ENCODE data around the gene CYS1. TPM values are rescaled to one million over a fixed set of nuclear protein-coding genes. Genes with fewer than 3 reads are reported as not detected.
"Not testable (repeated sequence)": the region's sequence is repeated elsewhere in the genome, so short reads cannot be mapped to it uniquely, and the experiment has no call there.

The CYS1 gene
- total RNA-seq, 1 experiment from 2014 or later, result 1.2 TPM

DNA sequence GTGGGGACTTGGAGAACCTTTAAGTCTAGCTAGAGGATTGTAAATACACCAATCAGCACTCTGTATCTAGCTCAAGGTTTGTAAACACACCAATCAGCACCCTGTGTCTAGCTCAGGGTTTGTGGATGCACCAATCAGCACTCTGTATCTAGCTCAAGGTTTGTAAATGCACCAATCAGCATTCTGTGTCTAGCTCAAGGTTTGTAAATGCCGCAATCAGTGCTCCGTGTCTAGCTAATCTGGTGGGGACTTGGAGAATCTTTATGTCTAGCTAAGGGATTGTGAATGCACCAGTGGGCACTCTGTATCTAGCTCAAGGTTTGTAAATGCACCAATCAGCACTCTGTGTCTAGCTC lies 11.7 kb upstream of the CYS1 start:
- not testable (repeated sequence) for H3K9me3 Mint-ChIP-seq; H3K36me3 Mint-ChIP-seq; ATAC-seq; H3K27me3 Mint-ChIP-seq (ENCODE audit: low read depth); H3K4me3 Mint-ChIP-seq; H3K27ac Mint-ChIP-seq; DNase-seq (ENCODE audit: low spot score)
- POLR2A ChIA-PET, result interaction anchor here (1.1 kb wide), 1 partner anchor 11 kb away, joined by 5 read pairs; no protein-coding TSS in a partner anchor
- peaks cover 31% of the 10 kb centered on the region for H3K4me1 Mint-ChIP-seq
- peak; percentile 56 for TF ChIP-seq NFYB (CRISPR knock-in tag; conservative IDR thresholded peaks at IDR 0.05; ENCODE audit: low read depth)
- CTCF ChIA-PET, result interaction anchor here (0.6 to 6.9 kb wide), 8 partner anchors 12 to 343 kb away, joined by 3 to 68 read pairs (median 4); partner anchors contain the start of gene CYS1

DNA sequence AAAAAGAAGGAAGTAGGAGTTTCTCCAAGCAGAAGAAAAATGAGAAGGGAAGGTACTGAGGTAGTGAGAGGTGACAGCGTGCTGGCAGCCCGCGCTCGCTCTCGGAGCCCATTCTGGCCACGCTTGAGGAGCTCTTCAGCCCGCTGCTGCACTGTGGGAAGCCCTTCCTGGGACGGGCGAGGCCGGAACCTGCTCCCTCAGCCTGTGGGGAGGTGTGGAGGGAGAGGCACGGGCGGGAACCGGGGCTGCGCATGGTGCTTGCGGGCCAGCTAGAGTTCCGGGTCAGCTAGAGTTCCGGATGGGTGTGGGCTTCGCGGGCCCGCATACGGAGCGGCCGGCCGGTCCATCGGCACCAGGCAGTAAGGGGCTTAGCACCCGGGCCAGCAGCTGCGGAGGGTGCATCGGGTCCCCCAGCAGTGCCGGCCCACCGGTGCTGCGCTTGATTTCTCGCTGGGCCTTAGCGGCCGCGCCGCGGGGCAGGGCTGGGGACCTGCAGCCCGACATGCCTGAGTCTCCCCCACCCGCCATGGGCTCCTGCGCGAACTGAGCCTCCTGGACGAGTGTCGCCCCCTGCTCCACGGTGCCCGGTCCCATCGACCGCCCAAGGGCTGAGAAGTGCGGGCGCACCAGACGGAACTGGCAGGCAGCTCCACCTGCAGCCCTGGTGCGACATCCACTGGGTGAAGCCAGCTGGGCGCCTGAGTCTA lies 11.1 kb upstream of the CYS1 start:
- Mint-ChIP-seq H3K4me1 (peaks cover 28% of the 10 kb centered on the region), H3K4me3 (no peak overlapping the region), H3K9me3 (peaks cover 10% of the 10 kb centered on the region), H3K27me3 (ENCODE audit: low read depth) (peaks cover 8% of the 10 kb centered on the region), H3K27ac (0 out of 2 replicates have a peak overlapping the region, but pooled peaks have one; percentile 63), H3K36me3 (no peaks in the 10 kb centered on the region)
- DNase-seq (ENCODE audit: low spot score) (peak; percentile 19), ATAC-seq (no peak)
- CTCF ChIA-PET, result interaction anchor here (1.1 to 6.9 kb wide), 6 partner anchors 12 to 278 kb away, joined by 3 to 68 read pairs (median 4); partner anchors contain the start of gene CYS1
- POLR2A ChIA-PET, result interaction anchor here (1.1 kb wide), 1 partner anchor 10 kb away, joined by 5 read pairs; no protein-coding TSS in a partner anchor
- TF ChIP-seq, protein P1, sequence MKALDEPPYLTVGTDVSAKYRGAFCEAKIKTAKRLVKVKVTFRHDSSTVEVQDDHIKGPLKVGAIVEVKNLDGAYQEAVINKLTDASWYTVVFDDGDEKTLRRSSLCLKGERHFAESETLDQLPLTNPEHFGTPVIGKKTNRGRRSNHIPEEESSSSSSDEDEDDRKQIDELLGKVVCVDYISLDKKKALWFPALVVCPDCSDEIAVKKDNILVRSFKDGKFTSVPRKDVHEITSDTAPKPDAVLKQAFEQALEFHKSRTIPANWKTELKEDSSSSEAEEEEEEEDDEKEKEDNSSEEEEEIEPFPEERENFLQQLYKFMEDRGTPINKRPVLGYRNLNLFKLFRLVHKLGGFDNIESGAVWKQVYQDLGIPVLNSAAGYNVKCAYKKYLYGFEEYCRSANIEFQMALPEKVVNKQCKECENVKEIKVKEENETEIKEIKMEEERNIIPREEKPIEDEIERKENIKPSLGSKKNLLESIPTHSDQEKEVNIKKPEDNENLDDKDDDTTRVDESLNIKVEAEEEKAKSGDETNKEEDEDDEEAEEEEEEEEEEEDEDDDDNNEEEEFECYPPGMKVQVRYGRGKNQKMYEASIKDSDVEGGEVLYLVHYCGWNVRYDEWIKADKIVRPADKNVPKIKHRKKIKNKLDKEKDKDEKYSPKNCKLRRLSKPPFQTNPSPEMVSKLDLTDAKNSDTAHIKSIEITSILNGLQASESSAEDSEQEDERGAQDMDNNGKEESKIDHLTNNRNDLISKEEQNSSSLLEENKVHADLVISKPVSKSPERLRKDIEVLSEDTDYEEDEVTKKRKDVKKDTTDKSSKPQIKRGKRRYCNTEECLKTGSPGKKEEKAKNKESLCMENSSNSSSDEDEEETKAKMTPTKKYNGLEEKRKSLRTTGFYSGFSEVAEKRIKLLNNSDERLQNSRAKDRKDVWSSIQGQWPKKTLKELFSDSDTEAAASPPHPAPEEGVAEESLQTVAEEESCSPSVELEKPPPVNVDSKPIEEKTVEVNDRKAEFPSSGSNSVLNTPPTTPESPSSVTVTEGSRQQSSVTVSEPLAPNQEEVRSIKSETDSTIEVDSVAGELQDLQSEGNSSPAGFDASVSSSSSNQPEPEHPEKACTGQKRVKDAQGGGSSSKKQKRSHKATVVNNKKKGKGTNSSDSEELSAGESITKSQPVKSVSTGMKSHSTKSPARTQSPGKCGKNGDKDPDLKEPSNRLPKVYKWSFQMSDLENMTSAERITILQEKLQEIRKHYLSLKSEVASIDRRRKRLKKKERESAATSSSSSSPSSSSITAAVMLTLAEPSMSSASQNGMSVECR (CRISPR knock-in tag; IDR thresholded peaks at IDR 0.05; ENCODE audit: borderline replicate concordance), result no peak
- no peak for TF ChIP-seq ZNF671 (CRISPR knock-in tag; IDR thresholded peaks at IDR 0.05)
- TF ChIP-seq CREB1 (CRISPR knock-in tag; IDR thresholded peaks at IDR 0.05), result no peak
- TF ChIP-seq, protein P2, sequence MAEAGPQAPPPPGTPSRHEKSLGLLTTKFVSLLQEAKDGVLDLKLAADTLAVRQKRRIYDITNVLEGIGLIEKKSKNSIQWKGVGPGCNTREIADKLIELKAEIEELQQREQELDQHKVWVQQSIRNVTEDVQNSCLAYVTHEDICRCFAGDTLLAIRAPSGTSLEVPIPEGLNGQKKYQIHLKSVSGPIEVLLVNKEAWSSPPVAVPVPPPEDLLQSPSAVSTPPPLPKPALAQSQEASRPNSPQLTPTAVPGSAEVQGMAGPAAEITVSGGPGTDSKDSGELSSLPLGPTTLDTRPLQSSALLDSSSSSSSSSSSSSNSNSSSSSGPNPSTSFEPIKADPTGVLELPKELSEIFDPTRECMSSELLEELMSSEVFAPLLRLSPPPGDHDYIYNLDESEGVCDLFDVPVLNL (CRISPR knock-in tag; IDR thresholded peaks at IDR 0.05; ENCODE audit: borderline replicate concordance, low read depth), result no peak
- TF ChIP-seq GABPB1 (CRISPR knock-in tag; IDR thresholded peaks at IDR 0.05), result no peak
- TF ChIP-seq, protein P3, sequence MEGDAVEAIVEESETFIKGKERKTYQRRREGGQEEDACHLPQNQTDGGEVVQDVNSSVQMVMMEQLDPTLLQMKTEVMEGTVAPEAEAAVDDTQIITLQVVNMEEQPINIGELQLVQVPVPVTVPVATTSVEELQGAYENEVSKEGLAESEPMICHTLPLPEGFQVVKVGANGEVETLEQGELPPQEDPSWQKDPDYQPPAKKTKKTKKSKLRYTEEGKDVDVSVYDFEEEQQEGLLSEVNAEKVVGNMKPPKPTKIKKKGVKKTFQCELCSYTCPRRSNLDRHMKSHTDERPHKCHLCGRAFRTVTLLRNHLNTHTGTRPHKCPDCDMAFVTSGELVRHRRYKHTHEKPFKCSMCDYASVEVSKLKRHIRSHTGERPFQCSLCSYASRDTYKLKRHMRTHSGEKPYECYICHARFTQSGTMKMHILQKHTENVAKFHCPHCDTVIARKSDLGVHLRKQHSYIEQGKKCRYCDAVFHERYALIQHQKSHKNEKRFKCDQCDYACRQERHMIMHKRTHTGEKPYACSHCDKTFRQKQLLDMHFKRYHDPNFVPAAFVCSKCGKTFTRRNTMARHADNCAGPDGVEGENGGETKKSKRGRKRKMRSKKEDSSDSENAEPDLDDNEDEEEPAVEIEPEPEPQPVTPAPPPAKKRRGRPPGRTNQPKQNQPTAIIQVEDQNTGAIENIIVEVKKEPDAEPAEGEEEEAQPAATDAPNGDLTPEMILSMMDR (IDR thresholded peaks at IDR 0.05), result no peak
- no peak for TF ChIP-seq CREM (CRISPR knock-in tag; IDR thresholded peaks at IDR 0.05)
- no peak for TF ChIP-seq TEAD1 (CRISPR knock-in tag; IDR thresholded peaks at IDR 0.05)
- no peak for TF ChIP-seq RELA (CRISPR knock-in tag; IDR thresholded peaks at IDR 0.05; ENCODE audit: borderline replicate concordance)
- TF ChIP-seq ZNF263 (CRISPR knock-in tag; IDR thresholded peaks at IDR 0.05; ENCODE audit: low read depth), result no peak

DNA sequence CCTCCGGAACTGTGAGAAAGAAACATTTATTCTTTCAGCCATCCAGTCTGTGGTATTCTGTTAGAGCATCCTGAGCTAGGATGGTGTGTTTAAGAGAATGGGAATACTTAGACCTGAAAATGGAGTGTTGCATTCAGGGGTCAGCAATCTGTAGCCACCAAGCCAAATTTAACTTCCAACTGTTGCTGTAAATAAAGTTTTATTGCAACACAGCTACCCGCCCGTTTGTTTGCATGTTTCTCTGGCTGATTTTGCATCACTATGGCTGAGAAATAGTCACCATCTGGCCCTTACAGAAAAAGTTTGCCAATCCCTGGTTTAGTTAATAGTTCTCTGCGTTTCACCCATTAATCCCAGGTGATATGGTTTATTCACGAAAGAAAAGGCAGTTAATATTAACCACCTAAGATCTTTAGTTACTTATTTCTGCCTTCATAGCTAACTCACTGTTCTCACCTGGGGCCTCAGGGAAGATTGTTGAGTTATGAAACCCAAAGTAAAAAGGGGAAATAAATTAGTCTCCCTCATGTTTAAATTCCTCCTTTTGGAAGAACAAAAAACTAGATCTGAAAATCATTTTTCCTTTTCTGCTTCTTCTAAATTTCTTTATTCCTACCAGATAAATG lies 9.5 kb upstream of the CYS1 start:
- POLR2A ChIA-PET, result no interaction called here
- no peak for ATAC-seq
- peaks cover 12% of the 10 kb centered on the region for H3K4me1 Mint-ChIP-seq

More for the DNA sequence above, 9.5 kb upstream of the CYS1 start:
- Mint-ChIP-seq H3K36me3 (no peaks in the 10 kb centered on the region), H3K4me3 (no peak overlapping the region), H3K27me3 (ENCODE audit: low read depth) (peaks cover 8% of the 10 kb centered on the region), H3K27ac (no peak overlapping the region), H3K9me3 (peaks cover 10% of the 10 kb centered on the region)
- no peak for DNase-seq (ENCODE audit: low spot score)
- TF ChIP-seq ZNF138 (CRISPR knock-in tag; conservative IDR thresholded peaks at IDR 0.05), result no peak
- no peak for TF ChIP-seq GTF2I (CRISPR knock-in tag; conservative IDR thresholded peaks at IDR 0.05)
- TF ChIP-seq MXD4 (CRISPR knock-in tag; IDR thresholded peaks at IDR 0.05; ENCODE audit: borderline replicate concordance), result no peak
- CTCF ChIA-PET, result interaction anchor here (1.1 to 6.9 kb wide), 3 partner anchors 10 to 184 kb away, joined by 4 to 68 read pairs (median 15); partner anchors contain the start of gene CYS1
